Omental fat pad (tissue), 4 donors: Measurements from ENCODE around the gene MTMR12. TPM values are rescaled to one million over a fixed set of nuclear protein-coding genes. Genes with fewer than 3 reads are reported as not detected.

ENCODE experiments used
- ATAC-seq: fragments of 150-250 bp; one replicate; pipeline ENCODE4 v1.9.1; 2016; ENCODE audit warnings: mild to moderate bottlenecking, moderate library complexity; ENCODE audit not compliant: low FRiP score
- DNase-seq: peaks from one replicate; pipeline ENCODE4 v3.0.0-alpha.2; 2019; ENCODE audit warnings: low spot score
- total RNA-seq, 4 donors: library from RNA; depleted of rRNA; stranded (reverse); fragments of >200 nt; gene quantifications; one replicate each; pipeline ENCODE4 v1.1.0, GENCODE V29; 2016
- TF ChIP-seq, protein P1 (sequence below), 3 donors: fragments of 450-650 bp; IDR thresholded peaks; one replicate each; pipeline ENCODE4 v1.5.1; 2016 to 2017; ENCODE audit warnings: antibody characterized with exemption in 3 of 3, mild to moderate bottlenecking in 3 of 3, moderate library complexity in 2 of 3

The MTMR12 gene
- total RNA-seq, 4 donors from 2014 or later: 34.2 to 79.5 (median 57.4) TPM

- TF ChIP-seq, protein P1, sequence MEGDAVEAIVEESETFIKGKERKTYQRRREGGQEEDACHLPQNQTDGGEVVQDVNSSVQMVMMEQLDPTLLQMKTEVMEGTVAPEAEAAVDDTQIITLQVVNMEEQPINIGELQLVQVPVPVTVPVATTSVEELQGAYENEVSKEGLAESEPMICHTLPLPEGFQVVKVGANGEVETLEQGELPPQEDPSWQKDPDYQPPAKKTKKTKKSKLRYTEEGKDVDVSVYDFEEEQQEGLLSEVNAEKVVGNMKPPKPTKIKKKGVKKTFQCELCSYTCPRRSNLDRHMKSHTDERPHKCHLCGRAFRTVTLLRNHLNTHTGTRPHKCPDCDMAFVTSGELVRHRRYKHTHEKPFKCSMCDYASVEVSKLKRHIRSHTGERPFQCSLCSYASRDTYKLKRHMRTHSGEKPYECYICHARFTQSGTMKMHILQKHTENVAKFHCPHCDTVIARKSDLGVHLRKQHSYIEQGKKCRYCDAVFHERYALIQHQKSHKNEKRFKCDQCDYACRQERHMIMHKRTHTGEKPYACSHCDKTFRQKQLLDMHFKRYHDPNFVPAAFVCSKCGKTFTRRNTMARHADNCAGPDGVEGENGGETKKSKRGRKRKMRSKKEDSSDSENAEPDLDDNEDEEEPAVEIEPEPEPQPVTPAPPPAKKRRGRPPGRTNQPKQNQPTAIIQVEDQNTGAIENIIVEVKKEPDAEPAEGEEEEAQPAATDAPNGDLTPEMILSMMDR (IDR thresholded peaks at IDR 0.05): no peak
- ATAC-seq: no peak
- no peak for DNase-seq
Observed at GRCh38 chr5:32231929-32232328, 80.8 kb downstream of the MTMR12 start.

DNA sequence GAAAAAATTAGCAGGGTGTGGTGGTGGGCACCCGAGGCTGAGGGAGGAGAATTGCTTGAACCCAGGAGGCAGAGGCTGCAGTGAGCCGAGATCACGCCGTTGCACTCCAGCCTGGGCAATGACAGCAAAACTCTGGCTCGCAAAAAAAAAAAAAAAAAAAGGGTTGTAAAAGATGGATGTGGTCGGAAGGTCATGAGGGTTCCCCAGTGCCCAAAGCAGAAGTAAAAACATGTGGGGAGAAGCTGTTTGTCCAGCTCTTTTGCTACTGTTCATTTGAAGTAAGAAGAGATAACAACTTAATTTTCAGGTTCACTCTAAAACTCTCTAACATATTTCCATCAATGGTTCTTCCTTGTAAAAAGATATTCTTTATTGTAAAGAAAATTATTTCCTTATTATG lies 81.5 kb downstream of the MTMR12 start:
- no peak for ATAC-seq
- no peak for DNase-seq
- TF ChIP-seq, protein P1 (IDR thresholded peaks at IDR 0.05): no peak

DNA sequence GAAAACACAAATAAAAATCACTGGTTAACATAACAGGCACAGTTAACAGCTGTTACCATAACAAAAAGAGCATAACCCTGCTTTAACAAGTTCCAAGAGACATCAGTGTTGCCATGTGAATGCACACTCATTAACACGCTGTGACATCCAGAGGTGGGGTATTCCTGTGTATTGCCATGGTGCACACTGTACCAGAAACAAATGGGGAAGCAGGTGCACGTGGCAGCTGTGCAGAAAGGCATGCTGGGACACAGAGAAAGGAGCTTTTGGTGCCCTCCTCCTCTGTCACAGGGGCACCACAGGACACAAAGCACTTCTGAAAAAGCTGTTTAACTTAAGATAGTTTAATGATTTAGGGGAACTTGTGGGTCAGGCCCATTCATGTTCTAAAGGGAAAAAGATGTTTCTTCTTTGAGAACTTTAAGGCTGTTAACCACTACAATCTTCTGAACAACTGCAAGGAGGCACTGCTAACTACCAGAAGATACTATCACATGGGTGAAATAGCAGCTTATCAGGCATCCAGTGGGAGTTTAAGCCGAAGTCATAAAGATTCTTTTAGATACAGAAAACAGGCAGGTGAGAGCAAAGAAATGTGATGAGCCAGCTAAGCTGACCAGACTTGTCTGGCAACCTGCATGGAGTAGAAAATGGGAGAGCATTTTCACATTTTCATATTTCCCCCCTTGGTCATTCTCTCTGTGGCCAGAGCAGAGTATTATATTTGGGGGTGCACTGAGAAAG lies 82.2 kb downstream of the MTMR12 start:
- DNase-seq (no peak), ATAC-seq (no peak)
- TF ChIP-seq, protein P1 (IDR thresholded peaks at IDR 0.05): no peak

DNA sequence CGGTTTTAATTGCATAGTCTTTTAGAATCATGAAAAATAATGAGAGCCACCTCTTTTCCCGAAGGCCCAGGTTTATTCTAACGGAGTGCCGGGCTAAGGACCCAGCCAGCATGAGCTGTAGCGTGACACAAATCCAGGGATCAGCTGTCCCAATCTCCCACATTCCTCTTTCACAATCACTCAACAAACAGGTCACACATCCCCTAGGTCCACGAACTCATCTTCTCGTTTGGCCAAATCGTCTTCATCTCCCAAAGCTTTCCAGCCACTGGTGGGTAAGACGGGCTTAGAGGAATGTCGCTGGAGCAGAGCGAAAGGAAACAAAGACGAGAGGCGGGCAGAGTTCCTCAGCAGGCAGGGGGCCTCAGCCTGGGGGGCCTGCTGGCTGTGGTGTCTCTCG lies 83.2 kb downstream of the MTMR12 start:
- ATAC-seq (no peak), DNase-seq (no peak)
- TF ChIP-seq, protein P1 (IDR thresholded peaks at IDR 0.05): no peak

DNA sequence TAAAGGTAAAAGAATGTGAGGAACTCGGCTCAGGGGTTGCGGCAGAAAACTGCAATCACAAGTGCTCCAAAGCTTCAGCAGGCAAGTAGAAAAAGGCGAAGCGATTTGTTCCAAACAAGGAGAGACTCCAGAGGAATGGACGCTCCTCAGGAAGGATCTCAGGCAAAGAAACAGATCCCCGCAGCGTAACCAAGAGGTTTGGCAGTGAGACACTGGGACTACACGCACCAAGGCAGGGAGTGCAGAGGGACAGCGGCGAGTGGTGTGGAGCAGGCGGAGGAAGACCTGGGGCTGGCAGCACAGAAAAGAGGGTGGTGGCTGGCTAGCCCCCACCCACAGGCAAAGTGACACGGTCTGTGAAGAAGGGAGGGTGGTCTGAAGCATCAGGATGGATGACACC lies 83.9 kb downstream of the MTMR12 start:
- ATAC-seq (no peak), DNase-seq (no peak)
- TF ChIP-seq, protein P1 (IDR thresholded peaks at IDR 0.05): no peak

DNA sequence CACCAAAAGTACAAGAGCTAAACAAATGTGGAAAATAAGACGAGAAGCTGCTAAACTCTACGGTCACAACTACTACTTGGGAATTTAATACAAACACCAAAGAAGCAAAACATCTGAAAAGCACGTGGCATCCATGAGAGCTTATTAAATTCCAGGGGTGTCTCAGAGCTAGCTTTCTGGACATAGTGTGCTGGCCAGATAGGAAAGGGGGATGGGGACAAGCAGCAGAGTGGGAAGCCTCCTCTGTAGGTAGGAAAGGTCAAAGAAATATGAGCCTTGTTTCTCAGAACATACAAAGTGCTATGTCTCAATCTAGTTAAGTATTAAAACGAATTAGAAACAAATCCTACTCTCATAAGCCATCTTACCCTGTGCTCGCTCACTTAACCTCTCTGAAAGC lies 87.3 kb downstream of the MTMR12 start:
- ATAC-seq (peak; percentile 76), DNase-seq (no peak)
- TF ChIP-seq, protein P1 (IDR thresholded peaks at IDR 0.05): no peak

DNA sequence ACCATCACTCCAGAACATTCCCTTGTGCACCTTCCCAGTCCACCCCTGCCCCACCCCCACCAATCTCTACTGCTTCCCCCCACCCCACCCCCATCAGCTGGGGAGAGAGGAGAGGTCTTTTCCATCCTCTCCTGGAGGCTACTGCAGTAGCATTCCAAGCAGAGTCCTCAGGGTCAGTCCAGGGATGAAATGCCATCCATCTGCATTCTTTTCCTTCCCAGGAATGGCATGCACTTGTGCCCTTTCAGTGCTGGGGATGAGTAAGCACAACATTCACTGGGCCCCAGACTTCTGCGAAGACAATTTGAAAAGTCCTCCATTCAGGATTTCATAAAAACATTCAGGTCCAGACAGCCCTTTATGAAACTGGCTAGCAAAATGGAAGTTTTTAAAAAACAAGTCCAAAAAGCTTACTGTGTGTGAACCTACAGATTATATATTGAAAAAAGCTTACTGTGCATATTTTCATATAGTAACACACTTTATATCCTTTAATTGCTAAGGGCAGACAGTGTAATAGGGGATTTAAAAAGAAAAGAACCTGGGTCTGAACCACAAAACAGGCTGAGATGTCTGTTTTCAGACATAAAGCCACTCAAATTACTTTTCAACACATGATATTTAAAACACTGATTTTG lies 88.6 kb downstream of the MTMR12 start:
- peak; percentile 58 for ATAC-seq
- no peak for DNase-seq
- TF ChIP-seq, protein P1 (IDR thresholded peaks at IDR 0.05): no peak
